ENCODE measurements around the gene ARG1.

ARG1 gene

GRCh38 chr6:131586543-131586942 is 13.5 kb downstream of the ARG1 start:
- DNase-seq (ENCODE audit: low spot score): no peak

DNA sequence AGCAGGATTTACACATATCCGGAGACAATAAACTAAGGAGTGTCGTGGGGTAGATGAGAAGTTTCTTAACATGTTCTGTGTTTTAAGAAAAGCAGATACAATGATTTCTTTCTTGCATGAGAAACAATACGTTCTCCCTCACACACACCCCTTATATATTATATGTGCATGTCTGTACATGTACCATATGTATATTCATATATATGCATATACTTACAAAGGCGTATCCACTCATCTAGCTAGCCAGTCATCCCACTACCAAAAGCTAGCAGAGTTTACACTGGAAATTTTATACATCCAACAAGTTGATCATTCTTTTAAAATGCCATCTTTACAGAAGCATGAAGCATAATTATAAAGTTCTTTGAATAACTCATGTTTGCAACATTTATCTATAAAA is 14.9 kb downstream of the ARG1 start:
- DNase-seq (ENCODE audit: low spot score): no peak

GRCh38 chr6:131588643-131589042 is 15.6 kb downstream of the ARG1 start:
- DNase-seq (ENCODE audit: low spot score): no peak

- no peak for DNase-seq (ENCODE audit: low spot score)
Observed at GRCh38 chr6:131592935-131593334, 19.9 kb downstream of the ARG1 start.

DNA sequence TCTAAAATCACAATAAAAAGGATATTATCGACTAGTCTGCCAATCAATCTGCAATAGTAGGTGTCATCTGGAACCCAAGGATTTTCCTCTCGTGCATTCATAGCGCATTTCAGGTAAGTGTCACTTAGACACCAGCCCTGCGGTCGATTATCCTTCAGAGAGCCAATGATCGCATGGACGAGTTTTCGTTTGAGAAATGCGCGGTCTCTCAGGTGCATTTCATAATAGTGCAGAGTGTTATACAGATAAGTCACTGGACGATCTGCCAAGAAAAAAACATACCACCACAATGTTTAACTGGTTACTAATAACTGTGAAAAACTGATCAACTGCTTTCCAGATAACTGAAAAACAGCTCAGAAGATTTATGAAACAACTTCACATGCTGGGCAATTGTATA is 21.0 kb downstream of the ARG1 start:
- no peak for DNase-seq (ENCODE audit: low spot score)

- DNase-seq (ENCODE audit: low spot score): peak; percentile 7
Observed at GRCh38 chr6:131597446-131597845, 24.4 kb downstream of the ARG1 start.

GRCh38 chr6:131600716-131601115 is 27.7 kb downstream of the ARG1 start:
- no peak for DNase-seq (ENCODE audit: low spot score)

DNA sequence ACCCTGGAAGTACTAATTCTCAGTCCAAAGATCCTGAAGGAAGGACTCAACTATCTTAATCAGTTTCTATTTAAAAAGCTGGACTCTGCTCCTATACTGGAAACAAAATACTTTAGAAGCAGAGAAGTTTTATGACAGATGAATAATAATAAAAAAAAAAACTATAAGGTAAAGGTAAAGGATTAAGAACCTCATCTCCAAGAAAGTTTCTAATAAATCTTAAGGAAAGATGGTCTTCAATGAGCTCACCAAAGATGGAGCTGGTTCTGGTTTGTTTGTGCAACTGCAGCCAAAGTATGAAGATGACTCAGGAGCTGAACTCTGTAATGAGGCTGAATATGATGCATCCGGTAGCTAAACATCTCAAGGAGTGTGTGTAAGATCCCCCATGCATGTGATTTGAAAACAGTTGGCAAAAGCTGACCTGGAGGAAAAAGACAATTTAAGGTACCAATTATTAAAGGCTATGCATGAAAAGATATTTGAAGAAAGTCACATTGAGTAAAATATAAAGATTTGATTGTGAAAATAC is 29.8 kb downstream of the ARG1 start:
- peak; percentile 86 for DNase-seq (ENCODE audit: low spot score)

DNA sequence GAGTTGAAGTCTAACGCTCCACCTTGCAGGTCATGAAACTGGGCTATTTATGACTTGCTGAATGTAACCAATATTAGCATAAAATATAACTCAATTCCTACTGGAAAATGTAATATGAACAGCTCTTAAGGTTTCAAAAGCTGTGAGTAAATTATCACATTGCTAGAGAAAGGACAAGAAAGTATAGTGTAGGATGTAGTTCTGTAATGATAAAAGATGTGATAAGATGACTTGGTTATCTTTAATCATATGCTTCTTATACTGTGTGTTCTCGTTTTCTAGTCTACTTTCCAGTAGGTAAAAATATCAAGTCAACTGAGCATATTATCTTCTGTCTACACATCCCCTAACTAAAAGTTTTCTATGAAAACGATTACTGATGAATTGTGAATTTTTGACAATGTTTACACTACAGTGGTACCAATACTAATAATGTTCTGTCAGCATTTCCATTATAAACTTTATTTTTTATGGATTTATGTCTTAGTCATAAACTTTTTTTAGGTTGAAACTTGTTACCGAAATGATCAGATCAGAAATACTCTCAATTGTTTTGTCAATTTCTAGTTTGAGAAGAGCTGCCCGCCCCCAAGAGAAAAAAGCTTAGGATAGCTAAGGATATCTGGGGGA is 40.4 kb downstream of the ARG1 start:
- no peak for DNase-seq (ENCODE audit: low spot score)

DNA sequence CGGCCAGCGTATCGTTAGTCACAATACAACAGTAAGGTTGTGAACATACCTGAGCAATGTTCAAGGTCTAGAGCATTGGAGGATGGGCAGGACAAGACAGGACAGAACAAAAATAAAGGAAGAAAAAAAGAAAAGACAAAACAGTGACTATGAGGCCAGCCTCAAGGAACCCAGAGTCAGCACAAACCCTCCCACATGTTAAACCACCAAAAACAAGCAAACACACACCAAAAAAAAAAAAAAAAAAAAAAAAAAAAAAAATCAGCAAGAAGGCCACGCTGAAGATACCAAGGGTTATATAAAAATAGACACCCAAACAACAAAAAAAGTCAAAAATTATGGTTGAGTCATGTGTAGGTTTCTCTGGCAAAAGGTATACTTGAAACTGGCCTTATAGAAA is 42.2 kb downstream of the ARG1 start:
- DNase-seq (ENCODE audit: low spot score): no peak

GRCh38 chr6:131627724-131628682 is 55.0 kb downstream of the ARG1 start, which contains the start of gene MED23:
Gene MED23, minus strand, starts transcription at chr6:131628242. Its CDS starts 193 bp downstream, at chr6:131628049.
- peak; percentile 97 for DNase-seq (ENCODE audit: low spot score)

DNA sequence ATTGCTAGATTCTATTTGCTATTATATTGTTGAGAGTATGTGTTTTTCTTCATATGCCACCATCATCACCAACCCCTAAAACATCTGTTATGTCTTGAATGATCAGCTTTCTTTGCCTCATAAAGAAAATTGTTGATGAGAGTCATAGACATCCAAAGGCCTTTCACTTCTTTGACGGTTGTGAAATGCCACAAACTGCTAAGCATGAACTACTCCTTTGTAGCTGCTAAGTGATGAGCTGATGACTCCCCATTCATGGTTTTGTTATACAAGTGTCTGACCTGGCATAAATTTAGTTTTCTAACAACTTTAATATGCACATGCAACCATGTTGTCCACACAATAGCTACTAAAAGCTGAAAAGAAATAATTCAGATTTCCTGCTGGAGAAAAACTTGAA is 55.7 kb downstream of the ARG1 start:
- DNase-seq (ENCODE audit: low spot score): peak; percentile 9

- DNase-seq (ENCODE audit: low spot score): no peak
Observed at GRCh38 chr6:131629651-131630050, 56.6 kb downstream of the ARG1 start.

DNA sequence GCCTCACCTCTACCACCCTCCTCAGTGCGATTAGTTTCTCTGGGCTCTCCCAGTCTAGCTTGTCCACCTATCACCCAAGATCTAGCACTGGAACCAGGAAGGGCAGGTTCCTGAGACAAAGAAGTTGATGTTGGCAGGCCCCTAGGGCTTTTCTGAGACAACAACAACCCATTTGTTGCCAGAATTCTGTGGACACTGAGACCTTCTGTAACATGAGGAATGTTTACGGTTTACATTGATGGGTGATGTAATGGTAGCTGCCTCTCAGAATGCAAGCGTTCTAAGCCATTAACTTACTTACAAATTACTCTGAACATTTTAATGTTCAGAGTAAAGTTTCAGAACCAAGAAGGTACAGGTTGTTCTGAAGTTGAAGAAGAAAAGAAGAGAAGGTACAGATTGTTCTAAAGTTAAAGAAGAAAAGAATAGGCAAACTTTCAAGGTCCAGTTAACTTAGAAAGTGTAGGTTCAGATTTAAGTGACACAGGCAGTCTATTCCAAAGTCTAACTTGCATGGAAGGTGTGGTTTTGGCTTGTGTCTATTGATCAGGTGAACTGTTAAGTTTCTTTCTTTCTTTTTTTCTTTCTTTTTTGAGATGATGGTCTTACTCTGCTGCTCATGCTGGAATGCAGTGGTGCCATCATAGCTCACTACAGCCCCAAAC is 58.7 kb downstream of the ARG1 start:
- no peak for DNase-seq (ENCODE audit: low spot score)
